K562 (cell line): ENCODE results near the gene B4GALT7.
A peak's percentile ranks its signal among the peaks of the same experiment; 100 is the strongest.

Experiments used
- ATF2 ChIP-seq: sonication (generic); formaldehyde crosslinking; IDR thresholded peaks from 2 replicates; pipeline ENCODE4 v1.8.1; 2022; ENCODE audit warnings: missing genetic modification reagents
- CEBPB ChIP-seq: fragments of 450-650 bp; IDR thresholded peaks from 2 replicates; pipeline ENCODE4 v1.6.1; 2016; ENCODE audit warnings: missing genetic modification characterization, missing compliant biosample characterization
- EP300 ChIP-seq: IDR thresholded peaks from 2 replicates; pipeline ENCODE4 v1.6.1; 2012; ENCODE audit warnings: low read length, improper control_type of control experiment
- EZH2 ChIP-seq: IDR thresholded peaks from 2 replicates; pipeline ENCODE4 v1.6.1; 2012; ENCODE audit warnings: low read depth, mild to moderate bottlenecking, inconsistent platforms, low read length, borderline replicate concordance
- GABPA ChIP-seq: fragments of 200-800 bp; sonication (Bioruptor generic); conservative IDR thresholded peaks from 2 replicates; pipeline ENCODE4 v1.6.1; 2016; ENCODE audit warnings: low read depth, missing genetic modification characterization, missing compliant biosample characterization
- HDAC1 ChIP-seq, 2 experiments: fragments of 450-650 bp; IDR thresholded peaks; 2 replicates each; pipeline ENCODE4 v1.6.1; 2016 to 2017; ENCODE audit warnings: inconsistent platforms in 1 of 2, mild to moderate bottlenecking in 1 of 2, moderate library complexity in 1 of 2
- HOMEZ ChIP-seq: fragments of 250-450 bp; sonication (Bioruptor Pico); IDR thresholded peaks from 2 replicates; pipeline ENCODE4 v1.4.0; 2020; ENCODE audit warnings: mild to moderate bottlenecking, moderate library complexity
- NFYB ChIP-seq: IDR thresholded peaks from 2 replicates; pipeline ENCODE4 v1.6.1; 2011; ENCODE audit warnings: mild to moderate bottlenecking, moderate library complexity; ENCODE audit not compliant: insufficient read length; ENCODE audit errors: extremely low read depth
- POLR2A ChIP-seq: fragments of 450-650 bp; conservative IDR thresholded peaks from 2 replicates; pipeline ENCODE4 v1.6.1; 2016
- RFX1 ChIP-seq: fragments of 450-650 bp; IDR thresholded peaks from 2 replicates; pipeline ENCODE4 v1.6.1; 2016; ENCODE audit warnings: mild to moderate bottlenecking, moderate library complexity
- TRIM24 ChIP-seq, 2 experiments: fragments of 450-650 bp; IDR thresholded peaks; 2 replicates each; pipeline ENCODE4 v1.6.1; 2016

GRCh38 chr5:177598477-177598876, 1.5 kb upstream of the B4GALT7 start:
- no peak for TF ChIP-seq EP300
- 0 out of 2 replicates have a peak, but pooled peaks have one; percentile 30 for TF ChIP-seq GABPA (tag)
- TF ChIP-seq CEBPB (tag): no peak
- TF ChIP-seq RFX1: no peak
- TF ChIP-seq ATF2: no peak
- no peak for TF ChIP-seq POLR2A
- TF ChIP-seq TRIM24 (IDR thresholded peaks at IDR 0.05): no peak
- no peak for TF ChIP-seq HDAC1 (IDR thresholded peaks at IDR 0.05)
- TF ChIP-seq EZH2: no peak
- TF ChIP-seq NFYB: no peak
- no peak for TF ChIP-seq HOMEZ (CRISPR knock-in tag)
